ENCODE data around the gene TTC24.
"Not testable (repeated sequence)": the region's sequence is repeated elsewhere in the genome, so short reads cannot be mapped to it uniquely, and the experiment has no call there.

Gene TTC24

DNA sequence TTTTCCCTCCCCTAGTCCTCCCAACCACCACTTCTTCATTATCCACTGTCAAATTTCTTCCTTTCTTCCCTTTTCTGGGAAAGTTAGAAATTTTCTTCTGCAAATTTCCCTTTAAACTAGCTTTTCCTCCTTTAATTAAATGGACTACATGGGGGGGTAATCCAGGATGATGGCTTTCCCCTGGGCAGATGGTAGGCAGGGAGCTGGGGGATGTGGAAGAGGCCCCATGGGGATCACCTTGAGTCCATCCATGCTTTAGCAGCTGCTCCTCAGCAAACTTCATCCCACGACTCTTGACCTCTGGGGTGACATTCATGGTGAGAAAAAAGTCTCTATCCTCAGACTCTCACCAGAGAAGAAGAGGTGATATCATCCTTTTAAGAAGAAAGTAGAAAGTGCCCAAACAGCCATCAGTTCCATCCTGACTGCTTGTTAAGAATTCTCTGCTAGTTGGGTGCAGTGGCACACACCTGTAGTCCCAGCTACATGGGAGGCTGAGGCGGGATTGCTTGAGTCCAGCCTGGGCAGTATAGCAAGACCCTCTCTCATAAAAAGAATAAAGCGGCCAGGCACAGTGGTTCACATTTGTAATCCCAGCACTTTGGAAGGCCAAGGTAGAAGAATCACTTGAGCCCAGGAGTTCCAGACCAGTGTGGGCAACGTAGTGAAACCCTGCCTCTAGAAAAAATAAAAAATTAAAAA, 19.4 kb downstream of the TTC24 start:
- H3K4me3 ChIP-seq (ENCODE audit: low read depth, low read length): no peak overlapping the region
- no peak for DNase-seq (ENCODE audit: low read depth)
- TF ChIP-seq, protein P1, sequence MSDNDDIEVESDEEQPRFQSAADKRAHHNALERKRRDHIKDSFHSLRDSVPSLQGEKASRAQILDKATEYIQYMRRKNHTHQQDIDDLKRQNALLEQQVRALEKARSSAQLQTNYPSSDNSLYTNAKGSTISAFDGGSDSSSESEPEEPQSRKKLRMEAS (IDR thresholded peaks at IDR 0.05; ENCODE audit: low read depth, low read length): no peak
- TF ChIP-seq, protein P2, sequence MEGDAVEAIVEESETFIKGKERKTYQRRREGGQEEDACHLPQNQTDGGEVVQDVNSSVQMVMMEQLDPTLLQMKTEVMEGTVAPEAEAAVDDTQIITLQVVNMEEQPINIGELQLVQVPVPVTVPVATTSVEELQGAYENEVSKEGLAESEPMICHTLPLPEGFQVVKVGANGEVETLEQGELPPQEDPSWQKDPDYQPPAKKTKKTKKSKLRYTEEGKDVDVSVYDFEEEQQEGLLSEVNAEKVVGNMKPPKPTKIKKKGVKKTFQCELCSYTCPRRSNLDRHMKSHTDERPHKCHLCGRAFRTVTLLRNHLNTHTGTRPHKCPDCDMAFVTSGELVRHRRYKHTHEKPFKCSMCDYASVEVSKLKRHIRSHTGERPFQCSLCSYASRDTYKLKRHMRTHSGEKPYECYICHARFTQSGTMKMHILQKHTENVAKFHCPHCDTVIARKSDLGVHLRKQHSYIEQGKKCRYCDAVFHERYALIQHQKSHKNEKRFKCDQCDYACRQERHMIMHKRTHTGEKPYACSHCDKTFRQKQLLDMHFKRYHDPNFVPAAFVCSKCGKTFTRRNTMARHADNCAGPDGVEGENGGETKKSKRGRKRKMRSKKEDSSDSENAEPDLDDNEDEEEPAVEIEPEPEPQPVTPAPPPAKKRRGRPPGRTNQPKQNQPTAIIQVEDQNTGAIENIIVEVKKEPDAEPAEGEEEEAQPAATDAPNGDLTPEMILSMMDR (IDR thresholded peaks at IDR 0.05; ENCODE audit: low read depth, low read length): no peak
- no peak for TF ChIP-seq MYC (IDR thresholded peaks at IDR 0.05; ENCODE audit: low read depth, low read length)
- TF ChIP-seq POLR2A (IDR thresholded peaks at IDR 0.05; ENCODE audit: extremely low read depth, insufficient read length): no peak

DNA sequence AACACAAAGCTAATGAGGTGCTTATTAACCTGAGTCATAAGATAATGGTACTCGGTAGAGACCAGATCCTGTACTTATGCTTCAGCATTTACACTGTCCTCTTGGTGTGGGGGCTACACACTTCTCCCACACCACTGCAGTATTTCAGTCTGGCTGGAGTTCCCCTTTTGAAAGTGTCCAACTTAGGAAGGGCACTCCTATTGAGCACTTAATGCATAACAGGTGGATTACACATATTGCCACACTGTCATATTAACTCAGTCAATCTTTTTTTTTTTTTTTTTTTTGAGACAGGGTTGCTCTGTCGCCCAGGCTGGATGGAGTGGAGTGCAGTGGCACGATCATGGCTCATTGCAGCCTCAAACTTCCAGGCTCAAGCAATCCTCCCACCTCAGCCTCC, 20.3 kb downstream of the TTC24 start:
- peak; percentile 88 for DNase-seq (ENCODE audit: low read depth)
- H3K4me3 ChIP-seq (ENCODE audit: low read depth, low read length): peak overlapping the region; percentile 97
- TF ChIP-seq MYC (IDR thresholded peaks at IDR 0.05; ENCODE audit: low read depth, low read length) (peak; percentile 40), POLR2A (IDR thresholded peaks at IDR 0.05; ENCODE audit: extremely low read depth, insufficient read length) (no peak)
- TF ChIP-seq, protein P1 (IDR thresholded peaks at IDR 0.05; ENCODE audit: low read depth, low read length): no peak
- TF ChIP-seq, protein P2 (IDR thresholded peaks at IDR 0.05; ENCODE audit: low read depth, low read length): peak; percentile 32

DNA sequence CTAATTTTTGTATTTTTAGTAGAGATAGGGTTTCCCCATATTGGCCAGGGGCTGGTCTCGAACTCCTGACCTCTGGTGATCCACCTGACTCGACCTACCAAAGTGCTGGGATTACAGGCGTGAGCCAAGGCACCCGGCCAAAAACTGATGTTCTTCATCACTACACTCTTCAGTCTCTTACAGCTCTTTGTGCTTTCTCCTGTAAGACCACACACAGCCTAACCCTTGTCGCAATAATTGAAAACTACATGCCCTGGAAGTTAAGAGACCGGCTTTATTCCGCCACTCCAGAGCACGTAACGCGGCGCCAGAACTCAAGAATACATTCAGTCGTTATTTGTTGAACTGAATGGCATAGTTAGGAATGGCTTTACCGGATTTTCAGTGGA, 21.2 kb downstream of the TTC24 start:
- no peak for TF ChIP-seq POLR2A (IDR thresholded peaks at IDR 0.05; ENCODE audit: extremely low read depth, insufficient read length)
- peak overlapping the region; percentile 97 for H3K4me3 ChIP-seq (ENCODE audit: low read depth, low read length)
- peak; percentile 43 for DNase-seq (ENCODE audit: low read depth)

DNA sequence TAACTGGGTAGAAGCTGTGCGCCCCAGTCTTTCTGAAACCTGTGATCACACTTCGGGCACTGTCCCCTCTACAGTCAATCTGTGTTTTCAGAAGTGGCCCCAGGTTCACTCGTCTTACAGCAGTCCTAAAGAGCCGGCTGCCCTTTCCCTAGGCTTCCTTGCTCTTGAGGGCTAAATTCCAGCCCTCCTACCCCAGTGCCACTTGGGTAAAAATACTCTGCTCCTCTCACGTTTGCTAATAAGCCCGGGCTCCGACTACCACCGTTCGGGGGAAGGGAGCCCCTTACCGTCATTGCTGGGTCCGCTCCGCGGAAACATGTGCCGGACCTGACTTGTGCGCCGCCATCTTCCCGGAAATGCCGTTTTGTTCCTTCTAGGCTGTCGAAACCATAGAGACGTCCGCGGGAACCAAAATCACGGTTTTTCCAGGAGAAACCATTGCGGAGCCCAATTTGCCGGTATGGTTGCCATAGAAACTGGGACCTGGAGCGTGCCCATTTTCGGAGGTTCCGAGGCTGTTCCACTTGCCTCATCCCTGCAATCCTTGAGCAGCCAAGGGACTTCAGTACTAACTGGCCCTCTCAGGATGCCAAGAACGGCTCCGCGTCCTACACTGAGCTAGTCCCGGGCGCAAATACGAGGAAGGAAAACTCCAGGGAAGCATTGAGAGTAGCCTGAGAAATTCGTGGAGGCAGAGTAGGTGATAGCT, 21.8 kb downstream of the TTC24 start, which contains the start of gene GPATCH4:
TSS of gene GPATCH4 (minus strand) at position 358 of the 709 bp plus-strand sequence.
- peak; percentile 84 for DNase-seq (ENCODE audit: low read depth)
- TF ChIP-seq, protein P2 (IDR thresholded peaks at IDR 0.05; ENCODE audit: low read depth, low read length): no peak
- TF ChIP-seq MYC (IDR thresholded peaks at IDR 0.05; ENCODE audit: low read depth, low read length): peak; percentile 98
- peak; percentile 65 for TF ChIP-seq POLR2A (IDR thresholded peaks at IDR 0.05; ENCODE audit: extremely low read depth, insufficient read length)
- TF ChIP-seq, protein P1 (IDR thresholded peaks at IDR 0.05; ENCODE audit: low read depth, low read length): peak; percentile 97
- peak within 1 kb of the TSS; percentile 97 for H3K4me3 ChIP-seq (ENCODE audit: low read depth, low read length)

DNA sequence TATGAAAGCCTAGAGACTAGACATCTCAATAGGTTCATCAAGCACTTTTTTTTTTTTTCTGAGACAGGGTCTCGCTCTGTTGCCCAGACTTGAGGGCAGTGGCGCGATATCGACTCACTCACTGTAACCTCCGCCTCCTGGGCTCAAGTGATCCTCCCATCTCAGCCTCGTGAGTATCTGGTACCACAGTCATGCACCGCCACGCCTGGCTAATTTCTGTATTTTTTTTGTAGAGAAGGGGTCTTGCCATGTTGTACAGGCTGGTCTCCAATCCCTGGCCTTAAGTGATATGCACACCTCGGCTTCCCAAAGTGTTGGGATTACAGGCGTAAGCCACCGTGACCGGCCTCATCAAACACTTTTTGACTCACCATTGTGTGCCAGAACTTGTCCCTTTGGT, 22.4 kb downstream of the TTC24 start:
- no peak for TF ChIP-seq POLR2A (IDR thresholded peaks at IDR 0.05; ENCODE audit: extremely low read depth, insufficient read length)
- TF ChIP-seq MYC (IDR thresholded peaks at IDR 0.05; ENCODE audit: low read depth, low read length): no peak
- TF ChIP-seq, protein P2 (IDR thresholded peaks at IDR 0.05; ENCODE audit: low read depth, low read length): no peak
- TF ChIP-seq, protein P1 (IDR thresholded peaks at IDR 0.05; ENCODE audit: low read depth, low read length): no peak
- no peak for DNase-seq (ENCODE audit: low read depth)
- peak overlapping the region; percentile 97 for H3K4me3 ChIP-seq (ENCODE audit: low read depth, low read length)

DNA sequence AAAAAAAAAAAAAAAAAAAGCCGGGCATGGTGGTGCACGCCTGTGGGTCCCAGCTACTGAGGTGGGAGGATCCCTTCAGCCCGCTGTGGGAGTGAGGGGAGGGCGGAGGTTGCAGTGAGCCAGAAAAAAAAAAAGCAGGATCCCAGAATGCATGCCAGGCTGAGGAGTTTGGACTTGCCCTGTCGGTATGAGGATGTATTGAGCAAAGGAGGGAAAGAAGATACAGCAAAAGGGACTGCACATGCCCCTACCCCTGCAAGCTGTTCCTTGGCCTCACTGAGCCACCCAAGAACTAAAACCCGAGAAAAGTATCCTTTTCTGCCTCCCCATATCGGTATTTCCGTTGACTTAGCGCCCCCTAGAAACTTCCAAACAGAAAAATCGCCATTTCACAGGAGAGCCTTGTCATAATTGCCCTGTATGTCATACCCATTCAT, 23.1 kb downstream of the TTC24 start:
- H3K4me3 ChIP-seq (ENCODE audit: low read depth, low read length): no peak overlapping the region
- DNase-seq (ENCODE audit: low read depth): peak; percentile 52
- TF ChIP-seq, protein P2 (IDR thresholded peaks at IDR 0.05; ENCODE audit: low read depth, low read length): peak; percentile 52
- TF ChIP-seq POLR2A (IDR thresholded peaks at IDR 0.05; ENCODE audit: extremely low read depth, insufficient read length): no peak

DNA sequence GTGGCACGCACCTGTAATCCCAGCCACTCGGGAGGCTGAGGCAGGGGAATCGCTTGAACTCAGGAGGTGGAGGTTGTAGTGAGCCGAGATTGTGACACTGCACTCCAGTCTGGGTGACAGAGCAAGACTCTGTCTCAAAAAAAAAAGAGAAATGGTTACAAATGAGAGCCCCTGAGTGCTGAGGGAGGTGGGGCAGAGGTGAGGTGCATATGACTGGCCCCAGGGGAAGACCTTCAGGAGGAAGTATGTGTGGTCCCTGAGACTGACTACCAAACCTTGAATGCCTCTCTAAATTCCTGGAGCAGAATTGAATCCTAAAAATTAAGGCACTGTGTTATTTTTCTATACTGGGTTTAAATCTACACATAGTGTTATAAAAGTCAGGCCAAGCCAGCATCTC, 27.8 kb downstream of the TTC24 start:
- not testable (repeated sequence) for H3K4me3 ChIP-seq (ENCODE audit: low read depth, low read length); DNase-seq (ENCODE audit: low read depth)

All from NB4 (cell line).